H9 (cell line): Measurements from ENCODE around the gene CARS1. TPM values are rescaled to one million over a fixed set of nuclear protein-coding genes. Genes with fewer than 3 reads are reported as not detected.

ENCODE experiments used
- DNase-seq: peaks from one replicate; pipeline ENCODE4 v3.0.0-alpha.2; 2017
- H2AFZ ChIP-seq: one replicate; pipeline ENCODE4 v1.6.1; 2013; ENCODE audit warnings: mild to moderate bottlenecking, low read length, control low read depth, moderate library complexity
- H2AK5ac ChIP-seq: 2 replicates; pipeline ENCODE4 v1.6.1; 2013; ENCODE audit warnings: low read length, control low read depth, mixed read lengths; ENCODE audit not compliant: insufficient read length
- H2BK120ac ChIP-seq: one replicate; pipeline ENCODE4 v1.6.1; 2013; ENCODE audit warnings: low read depth, mild to moderate bottlenecking, low read length, control low read depth, inconsistent platforms; ENCODE audit not compliant: poor library complexity, severe bottlenecking
- H2BK12ac ChIP-seq: 2 replicates; pipeline ENCODE4 v1.6.1; 2013; ENCODE audit warnings: low read length, control low read depth, mixed read lengths, low read depth; ENCODE audit not compliant: insufficient read length
- H2BK15ac ChIP-seq: 2 replicates; pipeline ENCODE4 v1.6.1; 2013; ENCODE audit warnings: low read depth, low read length, control low read depth
- H2BK20ac ChIP-seq: one replicate; pipeline ENCODE4 v1.6.1; 2013; ENCODE audit warnings: low read depth, mild to moderate bottlenecking, low read length, control low read depth, inconsistent platforms; ENCODE audit not compliant: poor library complexity, severe bottlenecking
- H2BK5ac ChIP-seq: 2 replicates; pipeline ENCODE4 v1.6.1; 2013; ENCODE audit warnings: low read length, control low read depth, mixed read lengths; ENCODE audit not compliant: insufficient read length
- H3K14ac ChIP-seq: 2 replicates; pipeline ENCODE4 v1.6.1; 2013; ENCODE audit warnings: low read length, control low read depth; ENCODE audit not compliant: insufficient read depth
- H3K18ac ChIP-seq: 2 replicates; pipeline ENCODE4 v1.6.1; 2013; ENCODE audit warnings: low read depth, mild to moderate bottlenecking, mixed read lengths, low read length, control low read depth; ENCODE audit not compliant: insufficient read length
- H3K23ac ChIP-seq: 2 replicates; pipeline ENCODE4 v1.6.1; 2013; ENCODE audit warnings: low read length, control low read depth, mixed read lengths, low read depth; ENCODE audit not compliant: insufficient read length
- H3K23me2 ChIP-seq: 2 replicates; pipeline ENCODE4 v1.6.1; 2013; ENCODE audit warnings: low read depth, mild to moderate bottlenecking, mixed read lengths, low read length, control low read depth; ENCODE audit not compliant: insufficient read length, poor library complexity, severe bottlenecking
- H3K27ac ChIP-seq: 2 replicates; pipeline ENCODE4 v1.5.1; 2013; ENCODE audit warnings: low read length, control low read depth, mixed read lengths, low read depth; ENCODE audit not compliant: insufficient read length
- H3K27me3 ChIP-seq: 2 replicates; pipeline ENCODE4 v1.6.1; 2013; ENCODE audit warnings: low read length, control low read depth, inconsistent platforms; ENCODE audit not compliant: insufficient read depth
- H3K4ac ChIP-seq: 2 replicates; pipeline ENCODE4 v1.6.1; 2013; ENCODE audit warnings: low read depth, mild to moderate bottlenecking, control low read depth, inconsistent platforms, low read length, moderate library complexity
- H3K4me1 ChIP-seq: 2 replicates; pipeline ENCODE4 v1.6.1; 2013; ENCODE audit warnings: low read length, control low read depth, inconsistent platforms; ENCODE audit not compliant: insufficient read depth
- H3K4me2 ChIP-seq: 2 replicates; pipeline ENCODE4 v1.6.1; 2013; ENCODE audit warnings: low read length, control low read depth, mixed read lengths; ENCODE audit not compliant: insufficient read length, insufficient read depth
- H3K56ac ChIP-seq: 2 replicates; pipeline ENCODE4 v1.6.1; 2013; ENCODE audit warnings: low read depth, mild to moderate bottlenecking, mixed read lengths, low read length, control low read depth; ENCODE audit not compliant: insufficient read length
- H3K79me1 ChIP-seq: 2 replicates; pipeline ENCODE4 v1.6.1; 2013; ENCODE audit warnings: low read depth, mild to moderate bottlenecking, moderate library complexity, low read length, control low read depth, inconsistent platforms; ENCODE audit not compliant: insufficient read depth, poor library complexity, severe bottlenecking
- H3K79me2 ChIP-seq: 2 replicates; pipeline ENCODE4 v1.6.1; 2013; ENCODE audit warnings: low read length, control low read depth, inconsistent platforms; ENCODE audit not compliant: insufficient read depth
- H3K9ac ChIP-seq: 2 replicates; pipeline ENCODE4 v1.6.1; 2013; ENCODE audit warnings: low read length, control low read depth, mixed read lengths; ENCODE audit not compliant: insufficient read length; ENCODE audit errors: extremely low read depth
- H3K9me3 ChIP-seq: one replicate; pipeline ENCODE4 v1.6.1; 2013; ENCODE audit warnings: low read depth, low read length, inconsistent platforms; ENCODE audit not compliant: control insufficient read depth
- H3T11ph ChIP-seq: one replicate; pipeline ENCODE4 v1.6.1; 2013; ENCODE audit warnings: mild to moderate bottlenecking, low read length, control low read depth, inconsistent platforms
- H4K20me1 ChIP-seq: one replicate; pipeline ENCODE4 v1.6.1; 2013; ENCODE audit not compliant: control insufficient read depth, insufficient read length, insufficient read depth
- H4K5ac ChIP-seq: 2 replicates; pipeline ENCODE4 v1.6.1; 2013; ENCODE audit warnings: low read depth, mild to moderate bottlenecking, mixed read lengths, low read length, control low read depth; ENCODE audit not compliant: insufficient read length
- H4K8ac ChIP-seq: replicated peaks from 2 replicates; pipeline ENCODE4 v1.6.1; 2013; ENCODE audit warnings: low read length, control low read depth, mixed read lengths, low read depth; ENCODE audit not compliant: insufficient read length
- H4K91ac ChIP-seq: 2 replicates; pipeline ENCODE4 v1.6.1; 2013; ENCODE audit warnings: low read depth, mild to moderate bottlenecking, moderate library complexity, mixed read lengths, low read length, control low read depth; ENCODE audit not compliant: insufficient read length
- H3K27ac Mint-ChIP-seq, 3 experiments: 2 replicates in 2 of 3; 3 replicates in 1 of 3; pipeline ENCODE4 v1.8.0; 2020 to 2021; ENCODE audit warnings: mixed read lengths in 3 of 3, mild to moderate bottlenecking in 1 of 3, moderate library complexity in 1 of 3
- H3K27me3 Mint-ChIP-seq: 2 replicates; pipeline ENCODE4 v1.8.0; 2021; ENCODE audit warnings: low read depth, mild to moderate bottlenecking, moderate library complexity, mixed read lengths
- H3K36me3 Mint-ChIP-seq, 3 experiments: 2 replicates in 2 of 3; 3 replicates in 1 of 3; pipeline ENCODE4 v1.8.0; 2020 to 2021; ENCODE audit warnings: low read depth in 3 of 3, mixed read lengths in 3 of 3; ENCODE audit not compliant: insufficient read depth in 1 of 3
- H3K4me1 Mint-ChIP-seq, 2 experiments: 2 replicates each; pipeline ENCODE4 v1.8.0; 2020; ENCODE audit warnings: mixed read lengths in 2 of 2
- H3K4me3 Mint-ChIP-seq, 2 experiments: 2 replicates in 1 of 2; 3 replicates in 1 of 2; pipeline ENCODE4 v1.8.0; 2020 to 2021; ENCODE audit warnings: mild to moderate bottlenecking in 2 of 2, mixed read lengths in 2 of 2, moderate library complexity in 1 of 2
- H3K9me3 Mint-ChIP-seq, 2 experiments: 2 replicates in 1 of 2; 3 replicates in 1 of 2; pipeline ENCODE4 v1.8.0; 2020; ENCODE audit warnings: mild to moderate bottlenecking in 2 of 2, mixed read lengths in 2 of 2, moderate library complexity in 1 of 2
- WGBS: extraction: QIAGEN DNeasy Blood & Tissue Kit; methylation state at CpG from one replicate; pipeline ENCODE4 v1.1.7; 2013; ENCODE audit warnings: missing lambda C conversion rate, low lambda C conversion rate, mixed read lengths; ENCODE audit not compliant: insufficient read length; ENCODE audit errors: extremely low coverage; 5-methylcytosine and 5-hydroxymethylcytosine counted together
- total RNA-seq: library from RNA; stranded (reverse); gene quantifications from 2 replicates; pipeline ENCODE4 v1.2.1, GENCODE V29; 2021
- TF ChIP-seq, protein P1 (sequence below): fragments of 200-600 bp; sonication (generic); conservative IDR thresholded peaks from 3 replicates; pipeline ENCODE4 v1.8.0; 2021; ENCODE audit warnings: antibody characterized with exemption, mild to moderate bottlenecking

The CARS1 gene
- total RNA-seq, 1 experiment from 2014 or later, result 92.3 TPM

DNA sequence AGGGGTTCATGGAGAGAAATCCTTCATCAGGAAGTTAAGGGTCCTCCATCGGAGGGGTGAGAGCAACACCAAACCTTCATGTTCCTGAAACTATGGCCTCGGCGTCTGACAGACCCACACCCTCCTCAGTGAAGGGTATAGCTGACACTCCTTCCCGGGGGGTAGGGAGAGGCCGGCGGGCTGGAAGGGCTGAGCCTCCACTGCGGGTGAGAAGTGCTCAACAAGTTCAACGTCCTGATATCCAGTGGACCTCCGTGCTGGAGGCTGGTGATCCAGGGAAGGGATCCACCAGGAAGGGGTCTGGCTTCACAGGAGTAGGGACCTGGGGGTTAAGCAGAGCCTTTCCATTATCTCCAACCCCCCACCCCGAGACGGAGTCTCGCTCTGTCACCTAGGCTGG lies 12.3 kb downstream of the CARS1 start:
- Histone ChIP-seq H2AK5ac (no peak overlapping the region), H2BK120ac (no peak overlapping the region), H3K4me2 (no peak overlapping the region), H3K4me1 (no peaks in the 10 kb centered on the region), H3K27me3 (no peaks in the 10 kb centered on the region), H3T11ph (no peak overlapping the region), H3K56ac (no peak overlapping the region), H4K20me1 (no peaks in the 10 kb centered on the region), H3K14ac (no peak overlapping the region), H3K9me3 (no peaks in the 10 kb centered on the region), H3K27ac (no peak overlapping the region), H4K8ac (no peak overlapping the region), H3K23me2 (no peaks in the 10 kb centered on the region), H3K4ac (no peak overlapping the region), H2BK5ac (no peak overlapping the region), H3K9ac (no peak overlapping the region), H3K79me1 (peaks cover 5% of the 10 kb centered on the region), H2BK20ac (no peak overlapping the region), H2BK15ac (no peak overlapping the region), H3K79me2 (no peaks in the 10 kb centered on the region; the same call in 1 of the 2 replicates), H4K5ac (no peak overlapping the region), H2AFZ (no peak overlapping the region), H2BK12ac (no peak overlapping the region), H3K18ac (no peak overlapping the region), H3K23ac (no peak overlapping the region), H4K91ac (no peak overlapping the region)
- TF ChIP-seq, protein P1, sequence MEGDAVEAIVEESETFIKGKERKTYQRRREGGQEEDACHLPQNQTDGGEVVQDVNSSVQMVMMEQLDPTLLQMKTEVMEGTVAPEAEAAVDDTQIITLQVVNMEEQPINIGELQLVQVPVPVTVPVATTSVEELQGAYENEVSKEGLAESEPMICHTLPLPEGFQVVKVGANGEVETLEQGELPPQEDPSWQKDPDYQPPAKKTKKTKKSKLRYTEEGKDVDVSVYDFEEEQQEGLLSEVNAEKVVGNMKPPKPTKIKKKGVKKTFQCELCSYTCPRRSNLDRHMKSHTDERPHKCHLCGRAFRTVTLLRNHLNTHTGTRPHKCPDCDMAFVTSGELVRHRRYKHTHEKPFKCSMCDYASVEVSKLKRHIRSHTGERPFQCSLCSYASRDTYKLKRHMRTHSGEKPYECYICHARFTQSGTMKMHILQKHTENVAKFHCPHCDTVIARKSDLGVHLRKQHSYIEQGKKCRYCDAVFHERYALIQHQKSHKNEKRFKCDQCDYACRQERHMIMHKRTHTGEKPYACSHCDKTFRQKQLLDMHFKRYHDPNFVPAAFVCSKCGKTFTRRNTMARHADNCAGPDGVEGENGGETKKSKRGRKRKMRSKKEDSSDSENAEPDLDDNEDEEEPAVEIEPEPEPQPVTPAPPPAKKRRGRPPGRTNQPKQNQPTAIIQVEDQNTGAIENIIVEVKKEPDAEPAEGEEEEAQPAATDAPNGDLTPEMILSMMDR, result no peak
- no peak for DNase-seq
- Mint-ChIP-seq H3K36me3 (peaks cover 18 to 60% (median 56%) of the 10 kb centered on the region in 3 experiments), H3K4me3 (no peak overlapping the region), H3K4me1 (peaks cover 11 to 13% of the 10 kb centered on the region in 2 experiments), H3K27ac (no peak overlapping the region), H3K9me3 (no peaks in the 10 kb centered on the region), H3K27me3 (no peaks in the 10 kb centered on the region)
- no CpG with 5 or more reads among the region's 12 CpGs for WGBS
